SK-N-MC (cell line): ENCODE measurements around the gene ESPNL.

Experiments
- EZH2 ChIP-seq: fragments of 200-600 bp; sonication (generic); IDR thresholded peaks from one replicate; pipeline ENCODE4 v1.6.1; 2017; ENCODE audit warnings: antibody characterized with exemption
- FOXP2 ChIP-seq: optimal IDR thresholded peaks from 2 replicates; pipeline ENCODE3; 2011; ENCODE audit warnings: mild to moderate bottlenecking, moderate library complexity; ENCODE audit not compliant: insufficient read depth; ENCODE audit errors: extremely low read length, control extremely low read depth
- POLR2AphosphoS5 ChIP-seq: IDR thresholded peaks from 2 replicates; pipeline ENCODE4 v1.6.1; 2012; ENCODE audit warnings: mild to moderate bottlenecking, low read depth, low read length, borderline replicate concordance

- TF ChIP-seq POLR2AphosphoS5 (no peak), EZH2 (no peak), FOXP2 (no peak)
Measured at GRCh38 chr2:238158018-238158508, 57.9 kb downstream of the ESPNL start.
